ENCODE data around the gene PRDM2. TPM values are rescaled to one million over a fixed set of nuclear protein-coding genes. Genes with fewer than 3 reads are reported as not detected.

Gene PRDM2
- polyA plus RNA-seq, 1 donor (not counting 4 experiments of a cell fraction or from before 2014, with no cell fraction given): 13.8 TPM

DNA sequence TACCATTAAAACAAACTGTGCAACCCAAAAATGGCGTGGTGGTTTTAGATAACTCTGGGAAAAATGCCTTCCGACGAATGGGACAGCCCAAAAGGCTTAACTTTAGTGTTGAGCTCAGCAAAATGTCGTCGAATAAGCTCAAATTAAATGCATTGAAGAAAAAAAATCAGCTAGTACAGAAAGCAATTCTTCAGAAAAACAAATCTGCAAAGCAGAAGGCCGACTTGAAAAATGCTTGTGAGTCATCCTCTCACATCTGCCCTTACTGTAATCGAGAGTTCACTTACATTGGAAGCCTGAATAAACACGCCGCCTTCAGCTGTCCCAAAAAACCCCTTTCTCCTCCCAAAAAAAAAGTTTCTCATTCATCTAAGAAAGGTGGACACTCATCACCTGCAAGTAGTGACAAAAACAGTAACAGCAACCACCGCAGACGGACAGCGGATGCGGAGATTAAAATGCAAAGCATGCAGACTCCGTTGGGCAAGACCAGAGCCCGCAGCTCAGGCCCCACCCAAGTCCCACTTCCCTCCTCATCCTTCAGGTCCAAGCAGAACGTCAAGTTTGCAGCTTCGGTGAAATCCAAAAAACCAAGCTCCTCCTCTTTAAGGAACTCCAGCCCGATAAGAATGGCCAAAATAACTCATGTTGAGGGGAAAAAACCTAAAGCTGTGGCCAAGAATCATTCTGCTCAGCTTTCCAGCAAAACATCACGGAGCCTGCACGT is 82.1 kb downstream of the PRDM2 start:
- H3K4me1 ChIP-seq (ENCODE audit: control insufficient read depth, extremely low read depth, insufficient read depth, low read length): peaks cover 22% of the 10 kb centered on the region
- dilution Hi-C loops (cut with MboI; ENCODE audit: extremely low pct_ligation_motif_present, low sequenced_read_pairs): no loop called here
- H4K20me1 ChIP-seq (ENCODE audit: control insufficient read depth, extremely low read depth, insufficient read depth, low read length): peaks cover 10% of the 10 kb centered on the region

DNA sequence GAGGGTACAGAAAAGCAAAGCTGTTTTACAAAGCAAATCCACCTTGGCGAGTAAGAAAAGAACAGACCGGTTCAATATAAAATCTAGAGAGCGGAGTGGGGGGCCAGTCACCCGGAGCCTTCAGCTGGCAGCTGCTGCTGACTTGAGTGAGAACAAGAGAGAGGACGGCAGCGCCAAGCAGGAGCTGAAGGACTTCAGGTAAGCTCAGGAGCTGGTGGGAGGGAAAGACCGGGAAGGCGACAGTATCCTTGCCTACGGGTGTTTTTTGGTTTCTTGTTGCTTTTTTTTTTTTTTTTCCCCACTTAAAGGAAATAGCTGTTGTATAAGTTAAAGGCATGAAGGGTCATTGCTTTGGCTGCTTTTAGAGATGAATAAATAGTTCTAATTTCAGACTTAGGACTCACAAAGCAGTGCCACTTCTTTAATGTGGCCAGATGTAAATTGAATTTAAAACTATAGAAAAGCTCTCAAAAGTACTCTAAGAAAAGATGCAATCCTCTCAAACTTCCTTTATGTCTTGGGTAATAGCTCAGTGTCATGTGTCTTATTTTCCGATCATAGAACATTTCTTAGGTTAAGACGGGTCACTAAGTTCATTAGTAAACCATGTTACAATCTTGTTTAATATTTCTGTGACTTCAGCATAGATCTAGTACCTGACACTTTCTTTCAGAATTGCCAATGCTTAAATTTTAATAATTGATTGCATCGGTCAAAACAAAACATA is 82.8 kb downstream of the PRDM2 start:
- peaks cover 62% of the 10 kb centered on the region for H3K79me2 ChIP-seq (ENCODE audit: control insufficient read depth, insufficient read depth, low read length)
- peaks cover 22% of the 10 kb centered on the region for H3K4me1 ChIP-seq (ENCODE audit: control insufficient read depth, extremely low read depth, insufficient read depth, low read length)
- FAIRE-seq: peak; percentile 61
- no peak for DNase-seq (ENCODE audit: low read depth, low spot score)
- H3K9me1 ChIP-seq (ENCODE audit: control insufficient read depth, extremely low read depth, insufficient read depth, low read length): peaks cover 2% of the 10 kb centered on the region
- H3K27me3 ChIP-seq (ENCODE audit: control insufficient read depth, extremely low read depth, insufficient read depth, low read length): no peaks in the 10 kb centered on the region
- peak overlapping the region; percentile 19 for H3K4me2 ChIP-seq (ENCODE audit: control insufficient read depth, extremely low read depth, insufficient read depth, low read depth, low read length)
- TF ChIP-seq, protein P1, sequence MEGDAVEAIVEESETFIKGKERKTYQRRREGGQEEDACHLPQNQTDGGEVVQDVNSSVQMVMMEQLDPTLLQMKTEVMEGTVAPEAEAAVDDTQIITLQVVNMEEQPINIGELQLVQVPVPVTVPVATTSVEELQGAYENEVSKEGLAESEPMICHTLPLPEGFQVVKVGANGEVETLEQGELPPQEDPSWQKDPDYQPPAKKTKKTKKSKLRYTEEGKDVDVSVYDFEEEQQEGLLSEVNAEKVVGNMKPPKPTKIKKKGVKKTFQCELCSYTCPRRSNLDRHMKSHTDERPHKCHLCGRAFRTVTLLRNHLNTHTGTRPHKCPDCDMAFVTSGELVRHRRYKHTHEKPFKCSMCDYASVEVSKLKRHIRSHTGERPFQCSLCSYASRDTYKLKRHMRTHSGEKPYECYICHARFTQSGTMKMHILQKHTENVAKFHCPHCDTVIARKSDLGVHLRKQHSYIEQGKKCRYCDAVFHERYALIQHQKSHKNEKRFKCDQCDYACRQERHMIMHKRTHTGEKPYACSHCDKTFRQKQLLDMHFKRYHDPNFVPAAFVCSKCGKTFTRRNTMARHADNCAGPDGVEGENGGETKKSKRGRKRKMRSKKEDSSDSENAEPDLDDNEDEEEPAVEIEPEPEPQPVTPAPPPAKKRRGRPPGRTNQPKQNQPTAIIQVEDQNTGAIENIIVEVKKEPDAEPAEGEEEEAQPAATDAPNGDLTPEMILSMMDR (optimal IDR thresholded peaks at IDR 0.05 in 1 of 3, IDR thresholded peaks at IDR 0.05 in 1 of 3, conservative IDR thresholded peaks at IDR 0.05 in 1 of 3; ENCODE audit: extremely low read depth in 1 of 3, insufficient read depth in 2 of 3, low read length in 3 of 3): no peak
- TF ChIP-seq EZH2 (IDR thresholded peaks at IDR 0.05; ENCODE audit: low read length): no peak
- H4K20me1 ChIP-seq (ENCODE audit: control insufficient read depth, extremely low read depth, insufficient read depth, low read length): peaks cover 10% of the 10 kb centered on the region
- H3K27ac ChIP-seq (ENCODE audit: control insufficient read depth, insufficient read depth, low read length): peak overlapping the region; percentile 34
- no peaks in the 10 kb centered on the region for H3K9me3 ChIP-seq (ENCODE audit: control insufficient read depth, low read depth, low read length)
- H2AFZ ChIP-seq (ENCODE audit: control insufficient read depth, low read length): no peak overlapping the region
- H3K9ac ChIP-seq (ENCODE audit: control insufficient read depth, extremely low read depth, insufficient read depth, low read length): no peak overlapping the region
- peaks cover 27 to 40% of the 10 kb centered on the region in 2 experiments for H3K36me3 ChIP-seq (ENCODE audit: control insufficient read depth in 2 of 2, extremely low read depth in 1 of 2, insufficient read depth in 2 of 2, low read length in 2 of 2)
- H3K4me3 ChIP-seq (ENCODE audit: control insufficient read depth in 2 of 3, extremely low read depth in 1 of 3, insufficient read depth in 2 of 3, low read depth in 1 of 3, low read length in 3 of 3): no peak overlapping the region
- dilution Hi-C loops (cut with MboI; ENCODE audit: extremely low pct_ligation_motif_present, low sequenced_read_pairs): no loop called here

More for the DNA sequence above, 82.1 kb downstream of the PRDM2 start:
- peak overlapping the region; percentile 34 for H3K27ac ChIP-seq (ENCODE audit: control insufficient read depth, insufficient read depth, low read length)
- H3K4me2 ChIP-seq (ENCODE audit: control insufficient read depth, extremely low read depth, insufficient read depth, low read depth, low read length): peak overlapping the region; percentile 19
- H3K4me3 ChIP-seq (ENCODE audit: control insufficient read depth in 2 of 3, extremely low read depth in 1 of 3, insufficient read depth in 2 of 3, low read depth in 1 of 3, low read length in 3 of 3): no peak overlapping the region
- H2AFZ ChIP-seq (ENCODE audit: control insufficient read depth, low read length): no peak overlapping the region
- peak; percentile 66 for FAIRE-seq
- H3K9me1 ChIP-seq (ENCODE audit: control insufficient read depth, extremely low read depth, insufficient read depth, low read length): peaks cover 2% of the 10 kb centered on the region
- no peaks in the 10 kb centered on the region for H3K9me3 ChIP-seq (ENCODE audit: control insufficient read depth, low read depth, low read length)
- peaks cover 28 to 46% of the 10 kb centered on the region in 2 experiments for H3K36me3 ChIP-seq (ENCODE audit: control insufficient read depth in 2 of 2, extremely low read depth in 1 of 2, insufficient read depth in 2 of 2, low read length in 2 of 2)
- no peak for TF ChIP-seq EZH2 (IDR thresholded peaks at IDR 0.05; ENCODE audit: low read length)
- TF ChIP-seq, protein P1 (optimal IDR thresholded peaks at IDR 0.05 in 1 of 3, IDR thresholded peaks at IDR 0.05 in 1 of 3, conservative IDR thresholded peaks at IDR 0.05 in 1 of 3; ENCODE audit: extremely low read depth in 1 of 3, insufficient read depth in 2 of 3, low read length in 3 of 3): no peak
- no peak for DNase-seq (ENCODE audit: low read depth, low spot score)
- H3K79me2 ChIP-seq (ENCODE audit: control insufficient read depth, insufficient read depth, low read length): peaks cover 62% of the 10 kb centered on the region
- no peaks in the 10 kb centered on the region for H3K27me3 ChIP-seq (ENCODE audit: control insufficient read depth, extremely low read depth, insufficient read depth, low read length)
- peak overlapping the region; percentile 36 for H3K9ac ChIP-seq (ENCODE audit: control insufficient read depth, extremely low read depth, insufficient read depth, low read length)

Measured in keratinocyte (primary cell).